ENCODE measurements around the gene DGLUCY.
"Not testable (repeated sequence)": the region's sequence is repeated elsewhere in the genome, so short reads cannot be mapped to it uniquely, and the experiment has no call there.

DGLUCY gene

DNA sequence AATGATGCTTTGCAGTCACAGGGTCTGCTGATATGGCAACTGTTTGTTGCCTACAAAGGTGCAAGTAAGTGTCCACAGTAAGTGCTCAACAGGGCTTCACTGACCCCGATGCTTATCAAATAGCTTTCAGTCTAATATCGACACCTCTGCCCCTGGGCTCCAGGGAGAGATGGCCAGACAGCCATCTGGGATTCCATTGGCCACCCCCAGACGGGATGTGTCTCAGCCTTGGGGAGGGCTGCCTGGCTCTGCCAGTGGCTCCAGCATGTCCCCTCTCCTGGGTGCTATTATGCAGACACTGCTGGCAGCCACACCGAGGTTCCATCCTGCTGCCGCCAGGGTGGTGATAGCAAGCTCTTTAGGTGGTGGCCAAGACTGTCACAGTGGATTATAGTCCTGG is 57.4 kb downstream of the DGLUCY start:
- FAIRE-seq: no peak

DNA sequence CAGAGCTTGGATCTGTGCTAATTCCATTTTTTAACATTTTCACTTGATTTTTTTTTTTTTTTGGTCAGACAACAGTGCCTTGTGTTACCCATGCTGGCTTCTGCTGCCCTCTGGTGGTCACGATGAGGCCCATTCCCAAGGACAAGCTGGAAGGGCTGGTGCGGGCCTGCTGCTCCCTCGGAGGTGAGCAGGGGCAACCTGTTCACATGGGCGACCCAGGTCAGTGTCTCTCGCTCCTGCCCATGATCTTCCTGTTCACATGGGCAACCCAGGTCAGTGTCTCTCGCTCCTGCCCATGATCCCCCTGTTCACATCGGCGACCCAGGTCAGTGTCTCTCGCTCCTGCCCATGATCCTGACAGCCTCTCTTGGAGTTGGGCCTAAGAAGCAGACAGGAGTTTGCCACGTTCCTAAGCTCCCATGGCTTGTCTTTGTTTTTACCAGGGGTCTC is 59.4 kb downstream of the DGLUCY start:
- no peak for FAIRE-seq

DNA sequence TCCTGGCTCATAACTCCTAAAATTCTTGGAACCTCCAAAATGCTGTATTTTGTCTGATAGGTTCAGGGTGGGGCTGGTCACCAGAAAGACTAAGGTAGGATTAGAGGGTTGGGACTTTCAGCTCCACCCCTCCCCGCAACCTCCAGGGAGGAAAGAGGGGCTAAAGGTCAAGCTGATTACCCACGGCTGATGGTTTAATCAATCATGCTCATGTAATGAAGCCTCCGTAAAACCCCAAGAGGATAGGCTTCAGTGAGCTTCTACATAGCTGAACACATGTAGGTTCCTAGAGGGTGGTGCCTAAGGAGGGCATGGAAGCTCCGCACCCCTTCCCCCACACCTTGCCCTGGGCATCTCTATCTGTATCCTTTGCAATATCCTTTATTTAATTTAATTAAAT is 60.0 kb downstream of the DGLUCY start:
- no peak for FAIRE-seq

DNA sequence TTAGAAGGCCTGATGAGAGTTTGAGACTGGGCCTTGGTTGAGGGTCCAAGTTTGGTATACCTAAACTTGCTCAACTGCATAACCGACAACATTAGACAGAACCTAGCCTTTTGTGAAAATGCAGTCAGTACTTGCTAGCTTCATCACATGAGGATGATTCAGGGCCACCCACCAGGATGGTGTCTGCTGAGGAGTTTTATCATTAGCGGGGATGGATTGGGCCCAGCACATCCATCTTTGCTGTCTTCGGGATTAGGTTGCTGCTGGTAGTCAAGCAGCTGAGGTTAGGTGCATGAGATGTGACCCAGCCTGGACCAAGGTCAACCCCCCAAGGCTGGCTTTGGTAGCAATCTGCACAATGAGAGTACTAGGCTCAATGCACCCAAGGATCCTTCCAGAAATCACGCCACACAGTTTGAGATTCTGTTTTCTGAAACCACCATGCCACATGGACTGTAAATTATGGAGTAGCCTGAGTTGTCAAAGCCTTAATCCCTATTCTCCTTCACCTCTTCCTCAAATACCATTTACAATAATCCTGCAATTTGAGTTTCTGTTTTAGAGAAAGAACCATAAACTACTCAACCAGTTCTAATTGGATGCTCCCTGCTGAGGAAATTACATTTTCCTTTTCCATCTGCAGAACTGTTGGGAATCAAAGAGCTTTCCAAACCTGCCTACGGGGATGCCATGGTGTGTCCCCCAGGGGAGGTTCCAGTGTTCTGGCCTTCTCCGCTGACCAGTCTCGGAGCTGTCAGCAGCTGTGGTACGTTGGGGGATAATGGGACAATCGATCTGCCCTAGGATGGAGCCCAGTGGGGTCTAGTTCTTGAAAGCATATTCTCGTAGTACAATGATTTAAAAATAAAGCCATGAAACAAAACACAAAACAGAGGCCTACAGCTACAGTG is 61.7 kb downstream of the DGLUCY start:
- no peak for FAIRE-seq

- FAIRE-seq: peak; percentile 45
These were observed 63.5 kb downstream of the DGLUCY start for GRCh38 chr14:91177073-91178034.

DNA sequence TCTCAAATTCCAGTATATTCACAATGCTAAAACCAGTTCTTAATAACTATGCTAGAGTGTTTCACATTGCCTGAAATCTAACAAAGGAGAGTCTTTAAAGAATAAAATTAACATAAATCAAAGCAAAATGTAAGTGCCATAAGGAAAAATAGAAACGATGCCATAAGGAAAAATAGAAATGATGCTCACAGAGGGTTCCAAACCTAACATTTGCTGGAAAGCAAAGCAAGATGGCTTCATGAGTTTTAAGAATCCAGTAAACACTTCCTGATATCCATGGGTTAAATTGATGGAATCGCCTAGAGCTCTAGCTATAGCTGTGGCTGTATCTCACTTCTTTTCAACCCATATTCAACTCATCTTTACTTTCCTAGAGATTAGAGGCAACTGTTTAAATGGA is 66.7 kb downstream of the DGLUCY start:
- no peak for FAIRE-seq

DNA sequence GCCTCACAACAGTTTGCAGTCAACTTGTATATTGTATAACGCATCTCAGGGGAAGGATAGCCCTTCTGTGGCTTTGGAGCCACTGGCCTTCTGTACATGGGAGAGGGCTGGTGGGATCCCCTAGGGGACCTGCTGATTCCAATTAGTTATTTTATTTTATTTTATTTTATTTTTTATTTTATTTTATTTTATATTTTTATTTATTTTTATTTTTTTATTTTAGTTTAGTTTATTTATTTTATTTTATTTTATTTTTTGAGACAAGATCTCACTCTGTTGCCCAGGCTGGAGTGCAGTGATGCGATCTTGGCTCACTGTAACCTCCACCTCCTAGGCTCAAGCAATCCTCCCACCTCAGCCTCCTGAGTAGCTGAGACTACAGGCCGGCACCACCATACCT is 68.9 kb downstream of the DGLUCY start:
- not testable (repeated sequence) for FAIRE-seq

DNA sequence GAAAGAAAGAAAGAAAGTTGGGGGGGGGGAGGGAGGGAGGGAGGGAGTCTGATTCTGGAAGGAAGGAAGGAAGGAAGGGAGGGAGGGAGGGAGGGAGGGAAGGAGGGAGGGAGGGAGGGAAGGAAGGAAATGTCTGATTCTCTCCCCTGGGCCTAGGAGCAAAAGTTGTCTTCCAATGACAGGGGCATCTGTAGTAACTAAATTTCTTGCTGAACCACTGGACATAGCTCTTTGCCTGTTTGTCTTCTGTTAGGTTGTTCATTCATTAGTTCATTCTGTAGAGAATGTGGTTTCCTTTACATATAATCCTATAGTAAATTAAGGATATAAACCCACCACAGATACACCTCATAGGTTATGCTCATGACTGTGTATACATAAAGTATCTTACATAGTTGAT is 70.7 kb downstream of the DGLUCY start:
- no peak for FAIRE-seq

DNA sequence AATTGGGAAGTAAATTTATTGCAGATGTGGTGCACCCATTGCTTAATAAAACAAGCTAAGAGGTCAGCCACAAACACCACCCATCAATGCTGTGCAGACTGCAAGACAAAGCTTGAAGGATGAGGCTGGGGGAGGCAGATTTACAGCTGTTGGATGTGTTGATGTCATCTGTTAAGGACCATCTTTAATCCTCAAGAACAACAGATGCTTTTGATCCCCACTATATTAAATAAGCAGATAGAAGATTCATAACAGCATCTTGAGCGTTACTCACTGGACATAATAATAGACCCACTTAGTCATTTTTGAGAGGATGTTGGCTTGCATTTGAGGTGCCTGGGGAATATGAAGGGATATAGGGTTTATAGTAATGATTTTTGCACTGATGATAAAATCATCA is 71.8 kb downstream of the DGLUCY start:
- FAIRE-seq: no peak

GRCh38 chr14:91186515-91187066 is 72.7 kb downstream of the DGLUCY start:
- FAIRE-seq: no peak

GRCh38 chr14:91187271-91187670 is 73.4 kb downstream of the DGLUCY start:
- FAIRE-seq: no peak

GRCh38 chr14:91190853-91191252 is 77.0 kb downstream of the DGLUCY start:
- no peak for FAIRE-seq

GRCh38 chr14:91193069-91193468 is 79.2 kb downstream of the DGLUCY start:
- FAIRE-seq: no peak

- no peak for FAIRE-seq
These were observed 82.0 kb downstream of the DGLUCY start for GRCh38 chr14:91195881-91196280.

GRCh38 chr14:91197631-91198030 is 83.8 kb downstream of the DGLUCY start:
- FAIRE-seq: no peak

DNA sequence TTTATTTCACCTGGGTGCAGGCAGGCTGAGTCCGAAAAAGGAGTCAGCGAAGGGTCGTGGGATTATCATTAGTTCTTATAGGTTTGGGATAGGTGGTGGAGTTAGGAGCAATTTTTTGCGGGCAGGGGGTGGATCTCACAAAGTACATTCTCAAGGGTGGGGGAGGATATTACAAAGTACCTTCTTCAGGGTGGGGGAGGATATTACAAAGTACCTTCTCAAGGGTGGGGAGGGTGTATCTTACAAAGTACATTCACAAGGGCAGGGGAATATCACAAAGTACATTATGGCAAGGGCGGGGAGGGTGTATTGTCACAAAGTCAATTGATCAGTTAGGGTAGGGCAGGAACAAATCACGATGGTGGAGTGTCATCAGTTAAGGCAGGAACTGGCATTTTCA is 86.9 kb downstream of the DGLUCY start:
- FAIRE-seq: not testable (repeated sequence)

DNA sequence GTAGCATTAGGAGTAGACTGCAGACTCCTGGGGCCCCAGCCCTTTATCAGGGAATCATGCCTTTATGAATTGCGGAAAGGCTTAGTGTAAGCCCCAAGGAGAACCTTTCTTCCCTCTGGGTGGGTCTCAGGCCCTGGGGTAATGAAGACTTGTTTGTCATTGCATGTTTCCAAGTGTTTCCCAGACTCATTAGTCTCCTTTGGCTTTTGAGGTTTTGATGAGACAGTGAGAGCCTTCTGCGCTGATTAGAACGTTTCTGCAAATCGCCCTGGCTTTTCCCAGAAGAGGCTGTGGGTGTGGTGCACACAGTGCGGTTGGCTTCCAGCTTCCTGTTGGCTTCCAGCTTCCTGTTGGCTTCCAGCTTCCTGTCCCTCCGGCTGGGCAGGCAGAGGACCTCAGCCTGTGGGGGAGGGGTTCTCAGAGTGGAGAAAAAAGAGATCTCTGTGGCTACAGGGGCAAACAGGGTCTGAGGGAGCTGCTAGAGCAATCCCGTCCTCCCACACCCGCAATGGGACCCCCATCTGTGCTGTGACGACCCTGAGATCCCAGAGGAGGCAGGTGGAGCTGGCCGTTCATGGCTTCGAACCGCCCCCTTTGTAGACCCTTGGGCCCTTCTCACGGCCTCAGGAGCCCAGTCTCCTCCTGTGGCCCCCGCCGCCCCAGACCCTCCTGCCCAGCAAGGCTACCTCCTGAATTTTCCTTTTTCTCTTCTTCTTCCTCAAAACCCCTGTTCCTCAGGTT is 88.5 kb downstream of the DGLUCY start:
- FAIRE-seq: no peak

DNA sequence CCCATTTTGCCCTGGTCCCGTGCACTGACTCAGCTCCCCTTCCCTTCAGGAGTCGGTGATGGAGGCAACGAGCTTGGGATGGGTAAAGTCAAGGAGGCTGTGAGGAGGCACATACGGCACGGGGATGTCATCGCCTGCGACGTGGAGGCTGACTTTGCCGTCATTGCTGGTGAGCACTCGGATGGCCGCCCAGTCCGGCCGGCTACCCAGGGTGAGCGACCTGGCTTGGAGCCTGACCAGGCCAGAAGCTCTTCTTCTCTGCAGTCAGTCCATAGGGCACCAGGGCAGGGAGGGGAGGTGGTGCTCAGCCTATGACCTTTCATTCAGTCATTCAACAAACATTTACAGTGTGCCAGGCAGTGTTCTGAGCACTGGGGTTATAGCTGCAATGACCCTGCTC is 90.8 kb downstream of the DGLUCY start:
- no peak for FAIRE-seq

- FAIRE-seq: no peak
These were observed 91.6 kb downstream of the DGLUCY start for GRCh38 chr14:91205459-91205858.

GRCh38 chr14:91207008-91207407 is 93.1 kb downstream of the DGLUCY start:
- FAIRE-seq: no peak

DNA sequence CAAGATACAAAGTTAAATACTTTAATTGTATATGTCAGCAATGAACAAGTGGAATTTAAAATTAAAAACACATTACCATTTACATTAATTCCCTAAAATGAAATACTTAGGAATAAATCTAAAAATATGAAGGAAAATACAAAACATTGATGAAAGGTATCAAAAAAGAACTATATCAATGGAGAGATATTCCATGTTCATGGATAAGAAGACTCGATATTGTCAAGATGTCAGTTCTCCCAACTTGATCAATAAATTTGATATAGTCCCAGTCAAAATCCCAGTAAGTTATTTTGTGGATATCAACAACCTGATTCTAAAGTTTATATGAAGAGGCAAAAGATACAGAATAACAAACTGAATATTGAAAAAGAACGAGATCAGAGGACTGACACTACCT is 97.1 kb downstream of the DGLUCY start:
- FAIRE-seq: no peak

DNA sequence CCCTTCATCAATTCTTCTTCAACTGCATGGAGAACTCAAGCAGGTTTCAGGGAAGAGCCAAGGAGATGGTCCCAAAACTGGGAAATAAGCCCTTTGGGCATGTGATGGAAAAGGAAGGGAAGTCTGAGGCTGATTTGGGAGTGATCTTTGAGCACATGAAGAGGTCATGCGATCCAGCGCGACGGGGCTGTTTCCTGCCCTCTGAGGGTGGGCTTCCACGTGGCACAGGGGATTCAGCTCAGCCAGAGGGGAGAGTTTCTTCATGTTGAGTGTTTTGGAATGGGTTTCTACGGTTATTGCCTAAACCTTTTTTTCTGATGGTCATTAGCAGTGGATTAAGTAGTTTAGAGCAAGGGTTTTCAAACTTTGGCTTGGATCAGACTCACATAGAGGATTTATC is 100.4 kb downstream of the DGLUCY start:
- no peak for FAIRE-seq

DNA sequence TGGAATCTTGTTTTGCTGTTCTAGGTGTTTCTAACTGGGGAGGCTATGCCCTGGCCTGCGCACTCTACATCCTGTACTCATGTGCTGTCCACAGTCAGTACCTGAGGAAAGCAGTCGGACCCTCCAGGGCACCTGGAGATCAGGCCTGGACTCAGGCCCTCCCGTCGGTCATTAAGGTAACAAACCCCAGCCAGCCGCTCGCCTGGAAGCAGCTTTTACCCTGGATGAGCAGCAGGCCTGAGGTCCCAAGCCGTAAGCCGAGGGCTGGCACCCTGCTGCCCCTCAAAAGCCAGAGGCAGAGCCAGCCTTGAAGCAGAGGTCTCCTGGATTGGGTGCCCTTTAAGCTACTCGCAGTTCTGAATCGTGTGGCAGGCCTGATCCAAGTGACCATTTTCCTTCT is 101.5 kb downstream of the DGLUCY start:
- FAIRE-seq: no peak
